NCI-H1417 (cell line): ENCODE data around the gene S1PR3.

Experiments used
- DNase-seq, 3 experiments: peaks; one replicate each; lab custom pipeline; 2025; lab: John Stamatoyannopoulos, UW

Gene S1PR3

GRCh38 chr9:88969646-88970373 lies 21.5 kb upstream of the S1PR3 start:
- DNase-seq: no peak

- no peak for DNase-seq
Measured at GRCh38 chr9:88971131-88971960, 19.9 kb upstream of the S1PR3 start.

GRCh38 chr9:88972401-88972800 lies 18.9 kb upstream of the S1PR3 start:
- DNase-seq: no peak

GRCh38 chr9:88973281-88974045 lies 17.8 kb upstream of the S1PR3 start:
- no peak for DNase-seq

GRCh38 chr9:88974641-88975040 lies 16.6 kb upstream of the S1PR3 start:
- no peak for DNase-seq

GRCh38 chr9:88975966-88976889 lies 15.0 kb upstream of the S1PR3 start:
- DNase-seq: no peak

- no peak for DNase-seq
Measured at GRCh38 chr9:88976890-88977257, 14.4 kb upstream of the S1PR3 start.

GRCh38 chr9:88978034-88978433 lies 13.2 kb upstream of the S1PR3 start:
- no peak for DNase-seq

- no peak for DNase-seq
Measured at GRCh38 chr9:88979021-88979420, 12.2 kb upstream of the S1PR3 start.

- DNase-seq: no peak
Measured at GRCh38 chr9:88979791-88980190, 11.5 kb upstream of the S1PR3 start.

- no peak for DNase-seq
Measured at GRCh38 chr9:88980740-88981203, 10.5 kb upstream of the S1PR3 start.

GRCh38 chr9:88983865-88984542 lies 7.3 kb upstream of the S1PR3 start:
- no peak for DNase-seq

- DNase-seq: no peak
Measured at GRCh38 chr9:88984543-88984883, 6.8 kb upstream of the S1PR3 start.

- no peak for DNase-seq
Measured at GRCh38 chr9:88985616-88986015, 5.7 kb upstream of the S1PR3 start.

GRCh38 chr9:88986776-88987175 lies 4.5 kb upstream of the S1PR3 start:
- DNase-seq: no peak

- DNase-seq: no peak
Measured at GRCh38 chr9:88987661-88988060, 3.6 kb upstream of the S1PR3 start.

- DNase-seq: no peak
Measured at GRCh38 chr9:88988796-88989641, 2.2 kb upstream of the S1PR3 start.

- no peak for DNase-seq
Measured at GRCh38 chr9:88990041-88990728, 1.1 kb upstream of the S1PR3 start.

GRCh38 chr9:88990729-88991065 lies 571 bp upstream of the S1PR3 start:
- no peak for DNase-seq

- DNase-seq: no peak
Measured at GRCh38 chr9:88992556-88992955, 1.3 kb downstream of the S1PR3 start.
